K562 (cell line): ENCODE measurements around the gene PCDHA5.
"Not testable (repeated sequence)": the region's sequence is repeated elsewhere in the genome, so short reads cannot be mapped to it uniquely, and the experiment has no call there.

Source experiments
- EP300 ChIP-seq: IDR thresholded peaks from 2 replicates; pipeline ENCODE4 v1.6.1; 2012; ENCODE audit warnings: low read length, improper control_type of control experiment
- EP400 ChIP-seq: fragments of 450-650 bp; IDR thresholded peaks from 2 replicates; pipeline ENCODE4 v1.6.1; 2017; ENCODE audit warnings: antibody characterized with exemption, mild to moderate bottlenecking, moderate library complexity
- SMC3 ChIP-seq: conservative IDR thresholded peaks from 2 replicates; pipeline ENCODE4 v1.6.1; 2011; ENCODE audit warnings: low read depth, low read length, improper control_type of control experiment; ENCODE audit not compliant: insufficient read depth
- SP1 ChIP-seq: sonication (generic); formaldehyde crosslinking; IDR thresholded peaks from 2 replicates; pipeline ENCODE4 v1.8.1; 2022; ENCODE audit warnings: mild to moderate bottlenecking, missing genetic modification reagents
- ZC3H11A ChIP-seq: IDR thresholded peaks from 2 replicates; pipeline ENCODE4 v1.6.1; 2012; ENCODE audit warnings: low read depth, low read length, improper control_type of control experiment

DNA sequence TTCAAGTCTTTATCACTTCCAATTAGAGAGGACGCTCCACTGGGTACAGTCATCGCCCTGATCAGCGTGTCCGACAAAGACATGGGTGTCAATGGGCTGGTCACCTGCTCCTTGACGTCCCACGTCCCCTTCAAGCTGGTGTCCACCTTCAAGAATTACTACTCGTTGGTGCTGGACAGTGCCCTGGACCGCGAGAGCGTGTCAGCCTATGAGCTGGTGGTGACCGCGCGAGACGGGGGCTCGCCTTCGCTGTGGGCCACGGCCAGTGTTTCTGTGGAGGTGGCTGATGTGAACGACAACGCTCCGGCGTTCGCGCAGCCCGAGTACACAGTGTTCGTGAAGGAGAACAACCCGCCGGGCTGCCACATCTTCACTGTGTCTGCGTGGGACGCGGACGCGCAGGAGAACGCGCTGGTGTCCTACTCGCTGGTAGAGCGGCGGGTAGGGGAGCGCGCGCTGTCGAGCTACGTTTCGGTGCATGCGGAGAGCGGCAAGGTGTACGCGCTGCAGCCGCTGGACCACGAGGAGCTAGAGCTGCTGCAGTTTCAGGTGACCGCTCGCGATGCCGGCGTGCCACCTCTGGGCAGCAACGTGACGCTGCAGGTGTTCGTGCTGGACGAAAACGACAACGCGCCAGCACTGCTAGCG, 13.0 kb upstream of the PCDHA5 start:
- not testable (repeated sequence) for TF ChIP-seq EP300, ZC3H11A, SP1, SMC3, EP400
